ENCODE data around the gene NANOS2.

- TF ChIP-seq CTCF (IDR thresholded peaks at IDR 0.05) (no peak), ZFX (IDR thresholded peaks at IDR 0.05; ENCODE audit: borderline replicate concordance) (no peak)
These were observed 14.5 kb downstream of the NANOS2 start for GRCh38 chr19:45899919-45900589.

Measured in 22Rv1 (cell line).